Activated gamma-delta T cell treated with Interleukin-2 at 50 U/mL for 16 hours (primary cell): ENCODE results near the gene LINGO4.
A peak's percentile ranks its signal among the peaks of the same experiment; 100 is the strongest.
"Not testable (repeated sequence)": the region's sequence is repeated elsewhere in the genome, so short reads cannot be mapped to it uniquely, and the experiment has no call there.

ENCODE experiments used
- DNase-seq: peaks from one replicate; pipeline ENCODE4 v3.0.0-alpha.2; 2020

Gene LINGO4

GRCh38 chr1:151776665-151777062 lies 28.6 kb downstream of the LINGO4 start:
- no peak for DNase-seq

- DNase-seq: no peak
These were observed 29.1 kb downstream of the LINGO4 start for GRCh38 chr1:151775894-151776664.

GRCh38 chr1:151774256-151774922 lies 30.8 kb downstream of the LINGO4 start:
- DNase-seq: no peak

- DNase-seq: no peak
These were observed 31.5 kb downstream of the LINGO4 start for GRCh38 chr1:151773702-151774101.

GRCh38 chr1:151769270-151769669 lies 35.9 kb downstream of the LINGO4 start:
- DNase-seq: not testable (repeated sequence)

GRCh38 chr1:151768351-151769066 lies 36.7 kb downstream of the LINGO4 start:
- not testable (repeated sequence) for DNase-seq

- DNase-seq: no peak
These were observed 41.2 kb downstream of the LINGO4 start for GRCh38 chr1:151763990-151764389.

GRCh38 chr1:151762941-151763921 lies 42.0 kb downstream of the LINGO4 start, which contains the start of gene MRPL9:
Gene MRPL9 (minus strand): TSS chr1:151763496. CDS start chr1:151763479, 17 bp downstream.
- peak; percentile 78 for DNase-seq

- no peak for DNase-seq
These were observed 44.4 kb downstream of the LINGO4 start for GRCh38 chr1:151760597-151761385.

- DNase-seq: no peak
These were observed 46.0 kb downstream of the LINGO4 start for GRCh38 chr1:151759241-151759640.

- no peak for DNase-seq
These were observed 48.9 kb downstream of the LINGO4 start for GRCh38 chr1:151756291-151756690.
